Measurements from ENCODE around the gene CSF2RB. TPM values are rescaled to one million over a fixed set of nuclear protein-coding genes. Genes with fewer than 3 reads are reported as not detected.

CSF2RB gene
- total and polyA plus RNA-seq, 2 of the 13 experiments (the other 11 are each of a cell fraction or from before 2014, with no cell fraction given) = not detected

DNA sequence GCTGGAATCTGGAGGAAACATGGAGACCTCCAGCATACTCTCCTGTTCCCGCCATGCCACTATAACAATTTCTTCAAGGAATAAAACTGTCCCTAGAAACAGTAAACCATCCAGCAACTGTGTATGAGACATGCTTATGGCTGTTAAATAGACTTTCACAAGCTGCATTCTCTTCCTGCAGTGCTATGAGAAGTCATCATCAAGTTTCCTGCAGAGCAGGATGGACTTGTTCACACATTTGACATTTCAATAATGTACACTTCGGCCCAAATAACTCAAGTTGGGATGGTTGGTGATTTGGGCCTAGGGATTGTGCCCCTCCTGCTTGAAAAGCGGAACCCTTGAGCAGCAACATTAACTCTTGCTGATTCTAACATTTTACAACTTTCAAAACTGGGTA is 20.2 kb upstream of the CSF2RB start:
- no peak for FAIRE-seq
- WGBS (ENCODE audit: low lambda C conversion rate) = 0% methylated on average over 3 of the region's 3 CpGs
- no peak overlapping the region for H2AFZ ChIP-seq (ENCODE audit: low read length)

More for the DNA sequence above, 20.2 kb upstream of the CSF2RB start:
- H4K20me1 ChIP-seq (ENCODE audit: insufficient read depth, low read length) = no peaks in the 10 kb centered on the region
- ChIA-PET POLR2A (no interaction called here), CTCF (ENCODE audit: low intra/inter-chr PET ratio, low total read pairs) (no interaction called here)
- H3K36me3 ChIP-seq (replicated peaks in 1 of 2; ENCODE audit: control insufficient read depth in 1 of 2, insufficient read depth in 2 of 2, low read length in 2 of 2) = no peaks in the 10 kb centered on the region
- H3K4me1 ChIP-seq (ENCODE audit: insufficient read depth, low read length) = no peaks in the 10 kb centered on the region
- no peaks in the 10 kb centered on the region for H3K79me2 ChIP-seq (ENCODE audit: insufficient read depth, low read length)
- no TSS peak for BruUV-seq (replicated peaks)
- H3K27me3 ChIP-seq (ENCODE audit: control insufficient read depth in 1 of 2, insufficient read depth in 2 of 2, low read length in 2 of 2) = peaks cover 2 to 4% of the 10 kb centered on the region in 2 experiments; a peak in 1 of 5 replicates
- ATAC-seq = no peak
- H3K9ac ChIP-seq (ENCODE audit: insufficient read depth, low read depth, low read length) = no peak overlapping the region
- no peaks in the 10 kb centered on the region for H3K9me3 ChIP-seq (ENCODE audit: low read length)
- H3K4me2 ChIP-seq (ENCODE audit: low read depth, low read length) = no peak overlapping the region
- in situ Hi-C loops (cut with HindIII; ENCODE audit: extremely low pct_ligation_motif_present, low pct_unique_long_range_greater_than_20kb) (no loop called here), intact Hi-C loops (cut with micrococcal nuclease; ENCODE audit: unreplicated experiment) (no loop called here)
- no peak overlapping the region for H3K4me3 ChIP-seq (replicated peaks in 1 of 3; ENCODE audit: insufficient read depth in 1 of 3, low read depth in 2 of 3, low read length in 3 of 3)
- no peak overlapping the region for H3K27ac ChIP-seq (ENCODE audit: extremely low read length, insufficient read depth, low read length)
- DNase-seq (ENCODE audit: low spot score) = no peak
- TF ChIP-seq, protein P1, sequence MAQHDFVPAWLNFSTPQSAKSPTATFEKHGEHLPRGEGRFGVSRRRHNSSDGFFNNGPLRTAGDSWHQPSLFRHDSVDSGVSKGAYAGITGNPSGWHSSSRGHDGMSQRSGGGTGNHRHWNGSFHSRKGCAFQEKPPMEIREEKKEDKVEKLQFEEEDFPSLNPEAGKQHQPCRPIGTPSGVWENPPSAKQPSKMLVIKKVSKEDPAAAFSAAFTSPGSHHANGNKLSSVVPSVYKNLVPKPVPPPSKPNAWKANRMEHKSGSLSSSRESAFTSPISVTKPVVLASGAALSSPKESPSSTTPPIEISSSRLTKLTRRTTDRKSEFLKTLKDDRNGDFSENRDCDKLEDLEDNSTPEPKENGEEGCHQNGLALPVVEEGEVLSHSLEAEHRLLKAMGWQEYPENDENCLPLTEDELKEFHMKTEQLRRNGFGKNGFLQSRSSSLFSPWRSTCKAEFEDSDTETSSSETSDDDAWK (CRISPR knock-in tag; IDR thresholded peaks at IDR 0.05) = no peak
- TF ChIP-seq ZBTB38 (CRISPR knock-in tag; IDR thresholded peaks at IDR 0.05) (no peak), SALL1 (CRISPR knock-in tag; IDR thresholded peaks at IDR 0.05) (no peak), MAF1 (CRISPR knock-in tag; IDR thresholded peaks at IDR 0.05; ENCODE audit: borderline replicate concordance) (no peak), MTF2 (CRISPR knock-in tag; IDR thresholded peaks at IDR 0.05; ENCODE audit: borderline replicate concordance) (no peak), ZFP37 (CRISPR knock-in tag; IDR thresholded peaks at IDR 0.05; ENCODE audit: borderline replicate concordance) (no peak), ZNF891 (CRISPR knock-in tag; IDR thresholded peaks at IDR 0.05) (no peak), ZNF543 (CRISPR knock-in tag; IDR thresholded peaks at IDR 0.05) (no peak), KAT8 (CRISPR knock-in tag; IDR thresholded peaks at IDR 0.05) (no peak), ZNF12 (CRISPR knock-in tag; IDR thresholded peaks at IDR 0.05) (no peak), HOXD1 (CRISPR knock-in tag; IDR thresholded peaks at IDR 0.05) (no peak), CAMTA2 (CRISPR knock-in tag; IDR thresholded peaks at IDR 0.05; ENCODE audit: borderline replicate concordance) (no peak), NBN (conservative IDR thresholded peaks at IDR 0.05) (no peak), HIVEP1 (CRISPR knock-in tag; IDR thresholded peaks at IDR 0.05) (no peak), MAFG (CRISPR knock-in tag; IDR thresholded peaks at IDR 0.05) (no peak)
- TF ChIP-seq, protein P2, sequence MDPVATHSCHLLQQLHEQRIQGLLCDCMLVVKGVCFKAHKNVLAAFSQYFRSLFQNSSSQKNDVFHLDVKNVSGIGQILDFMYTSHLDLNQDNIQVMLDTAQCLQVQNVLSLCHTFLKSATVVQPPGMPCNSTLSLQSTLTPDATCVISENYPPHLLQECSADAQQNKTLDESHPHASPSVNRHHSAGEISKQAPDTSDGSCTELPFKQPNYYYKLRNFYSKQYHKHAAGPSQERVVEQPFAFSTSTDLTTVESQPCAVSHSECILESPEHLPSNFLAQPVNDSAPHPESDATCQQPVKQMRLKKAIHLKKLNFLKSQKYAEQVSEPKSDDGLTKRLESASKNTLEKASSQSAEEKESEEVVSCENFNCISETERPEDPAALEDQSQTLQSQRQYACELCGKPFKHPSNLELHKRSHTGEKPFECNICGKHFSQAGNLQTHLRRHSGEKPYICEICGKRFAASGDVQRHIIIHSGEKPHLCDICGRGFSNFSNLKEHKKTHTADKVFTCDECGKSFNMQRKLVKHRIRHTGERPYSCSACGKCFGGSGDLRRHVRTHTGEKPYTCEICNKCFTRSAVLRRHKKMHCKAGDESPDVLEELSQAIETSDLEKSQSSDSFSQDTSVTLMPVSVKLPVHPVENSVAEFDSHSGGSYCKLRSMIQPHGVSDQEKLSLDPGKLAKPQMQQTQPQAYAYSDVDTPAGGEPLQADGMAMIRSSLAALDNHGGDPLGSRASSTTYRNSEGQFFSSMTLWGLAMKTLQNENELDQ (CRISPR knock-in tag; IDR thresholded peaks at IDR 0.05; ENCODE audit: borderline replicate concordance) = no peak

Measured in HepG2 (cell line).